H1 (cell line): ENCODE measurements around the gene SYNJ2. TPM values are rescaled to one million over a fixed set of nuclear protein-coding genes. Genes with fewer than 3 reads are reported as not detected.

Experiments used
- CTCF ChIA-PET: fragments of 300-600 bp; sonication (Branson Sonifier 250); formaldehyde crosslinking; loops from one replicate; lab custom pipeline; 2021; ENCODE audit not compliant: partially characterized antibody; lab: Charles Lee
- POLR2A ChIA-PET: fragments of 300-600 bp; sonication (Branson Sonifier 250); formaldehyde crosslinking; loops from one replicate; lab custom pipeline; 2021; ENCODE audit warnings: inconsistent platforms; ENCODE audit not compliant: partially characterized antibody; lab: Charles Lee
- DNase-seq, 2 experiments: peaks; one replicate each; pipeline versions ENCODE4 v3.0.0 to v3.0.0-alpha.2; 2010 to 2022; ENCODE audit warnings: low spot score in 2 of 2, low read depth in 1 of 2, mixed read lengths in 1 of 2
- FAIRE-seq: peaks from 2 replicates; lab custom pipeline; 2011; peaks lifted over from hg19 to GRCh38; lab: Jason Lieb, UNC
- H2AFZ ChIP-seq: 2 replicates; pipeline ENCODE4 v1.8.1; 2012; ENCODE audit warnings: low read length, inconsistent platforms
- H2AK5ac ChIP-seq: 2 replicates; pipeline ENCODE4 v1.6.1; 2013; ENCODE audit warnings: low read depth, low read length
- H2BK120ac ChIP-seq: replicated peaks from 2 replicates; pipeline ENCODE3; 2013; ENCODE audit warnings: low read depth, low read length, inconsistent platforms
- H2BK12ac ChIP-seq: 2 replicates; pipeline ENCODE4 v1.6.1; 2013; ENCODE audit warnings: low read depth, low read length
- H2BK15ac ChIP-seq: 2 replicates; pipeline ENCODE4 v1.6.1; 2013; ENCODE audit warnings: low read length
- H2BK20ac ChIP-seq: 2 replicates; pipeline ENCODE4 v1.6.1; 2013; ENCODE audit warnings: low read length
- H2BK5ac ChIP-seq: 2 replicates; pipeline ENCODE4 v1.6.1; 2013; ENCODE audit warnings: low read depth, low read length
- H3K14ac ChIP-seq: 2 replicates; pipeline ENCODE4 v1.6.1; 2013; ENCODE audit warnings: inconsistent platforms; ENCODE audit not compliant: insufficient read length
- H3K18ac ChIP-seq: 2 replicates; pipeline ENCODE4 v1.6.1; 2013; ENCODE audit warnings: low read length; ENCODE audit errors: extremely low read depth
- H3K23ac ChIP-seq: 2 replicates; pipeline ENCODE4 v1.6.1; 2013; ENCODE audit warnings: inconsistent platforms; ENCODE audit not compliant: insufficient read length
- H3K23me2 ChIP-seq: 2 replicates; pipeline ENCODE4 v1.6.1; 2013; ENCODE audit warnings: low read depth, low read length
- H3K27ac ChIP-seq: 2 replicates; pipeline ENCODE4 v1.6.1; 2011; ENCODE audit warnings: low read depth, low read length, inconsistent platforms
- H3K27me3 ChIP-seq, 4 experiments: replicated peaks in 1 of 4; 1 replicate in 1 of 4; 2 replicates in 3 of 4; pipeline versions ENCODE4 v1.6.1 to v1.8.1; 2011 to 2013; ENCODE audit warnings: low read length in 3 of 4, mild to moderate bottlenecking in 3 of 4, inconsistent platforms in 2 of 4, mixed read lengths in 2 of 4, moderate library complexity in 1 of 4; ENCODE audit not compliant: control insufficient read depth in 3 of 4, insufficient read depth in 3 of 4; ENCODE audit errors: extremely low read depth in 1 of 4
- H3K36me3 ChIP-seq, 4 experiments: 2 replicates each; pipeline versions ENCODE4 v1.6.1 to v1.8.1; 2011 to 2013; ENCODE audit warnings: mild to moderate bottlenecking in 4 of 4, low read length in 3 of 4, moderate library complexity in 2 of 4, control low read depth in 1 of 4, inconsistent platforms in 1 of 4; ENCODE audit not compliant: insufficient read depth in 4 of 4, control insufficient read depth in 2 of 4
- H3K4ac ChIP-seq: replicated peaks from 2 replicates; pipeline ENCODE3; 2013; ENCODE audit warnings: low read length, low read depth, mixed read lengths, inconsistent platforms; ENCODE audit not compliant: insufficient read length
- H3K4me1 ChIP-seq, 4 experiments: replicated peaks in 1 of 4; 1 replicate in 1 of 4; 2 replicates in 3 of 4; pipeline versions ENCODE4 v1.6.1 to v1.8.1; 2011 to 2013; ENCODE audit warnings: low read length in 3 of 4, inconsistent platforms in 2 of 4, mixed read lengths in 1 of 4; ENCODE audit not compliant: insufficient read depth in 4 of 4, control insufficient read depth in 3 of 4
- H3K4me2 ChIP-seq, 2 experiments: 2 replicates each; pipeline versions ENCODE4 v1.6.1 to v1.8.1; 2011 to 2013; ENCODE audit warnings: low read depth in 2 of 2, low read length in 2 of 2, control low read depth in 1 of 2, inconsistent platforms in 1 of 2, mild to moderate bottlenecking in 1 of 2; ENCODE audit not compliant: insufficient read depth in 1 of 2
- H3K4me3 ChIP-seq, 4 experiments: fragments of 200-600, 300-600 bp in 1 of 4; sonication (generic), shearing (Covaris generic), sonication (Bioruptor Twin) in 1 of 4; 2 replicates each; pipeline versions ENCODE4 v1.5.1 to v1.8.1; 2011 to 2016; ENCODE audit warnings: low read length in 4 of 4, low read depth in 3 of 4, control low read depth in 2 of 4, inconsistent platforms in 2 of 4, mild to moderate bottlenecking in 2 of 4, mixed read lengths in 1 of 4, moderate library complexity in 1 of 4; ENCODE audit not compliant: insufficient read depth in 2 of 4; ENCODE audit errors: extremely low read depth in 1 of 4
- H3K56ac ChIP-seq: replicated peaks from 2 replicates; pipeline ENCODE3; 2013; ENCODE audit warnings: low read depth, mild to moderate bottlenecking, mixed read lengths, low read length, inconsistent platforms; ENCODE audit not compliant: insufficient read length
- H3K79me1 ChIP-seq: 2 replicates; pipeline ENCODE4 v1.6.1; 2013; ENCODE audit warnings: low read depth, low read length, control low read depth
- H3K79me2 ChIP-seq, 2 experiments: 2 replicates each; pipeline versions ENCODE4 v1.6.1 to v1.8.1; 2012 to 2013; ENCODE audit warnings: low read length in 2 of 2, mild to moderate bottlenecking in 2 of 2, inconsistent platforms in 1 of 2; ENCODE audit not compliant: insufficient read depth in 2 of 2, control insufficient read depth in 1 of 2
- H3K9ac ChIP-seq, 4 experiments: replicated peaks in 1 of 4; 1 replicate in 1 of 4; 2 replicates in 3 of 4; pipeline versions ENCODE4 v1.6.1 to v1.8.1; 2011 to 2013; ENCODE audit warnings: low read depth in 3 of 4, low read length in 3 of 4, control low read depth in 2 of 4, mild to moderate bottlenecking in 2 of 4, moderate library complexity in 2 of 4, inconsistent platforms in 1 of 4; ENCODE audit errors: extremely low read depth in 1 of 4
- H3K9me3 ChIP-seq, 2 experiments: 2 replicates each; pipeline versions ENCODE4 v1.6.1 to v1.8.1; 2012 to 2013; ENCODE audit warnings: mild to moderate bottlenecking in 2 of 2, moderate library complexity in 2 of 2, control low read depth in 1 of 2, inconsistent platforms in 1 of 2, low read depth in 1 of 2, low read length in 1 of 2, mixed read lengths in 1 of 2; ENCODE audit not compliant: insufficient read depth in 2 of 2
- H4K20me1 ChIP-seq, 2 experiments: replicated peaks in 1 of 2; 2 replicates each; pipeline versions ENCODE3 to v1.8.1; 2011 to 2013; ENCODE audit warnings: inconsistent platforms in 2 of 2, low read length in 2 of 2, mild to moderate bottlenecking in 1 of 2; ENCODE audit not compliant: insufficient read depth in 2 of 2, control insufficient read depth in 1 of 2
- H4K5ac ChIP-seq: 2 replicates; pipeline ENCODE4 v1.6.1; 2013; ENCODE audit warnings: low read length, low read depth, mixed read lengths, inconsistent platforms; ENCODE audit not compliant: insufficient read length
- H4K8ac ChIP-seq: 2 replicates; pipeline ENCODE4 v1.8.0; 2013; ENCODE audit warnings: mild to moderate bottlenecking, moderate library complexity, low read length, inconsistent platforms; ENCODE audit not compliant: insufficient read depth; ENCODE audit errors: extremely low read depth
- H4K91ac ChIP-seq: replicated peaks from 2 replicates; pipeline ENCODE3; 2013; ENCODE audit warnings: low read length, mixed read lengths, inconsistent platforms; ENCODE audit not compliant: insufficient read length
- POU5F1 ChIP-seq: IDR thresholded peaks from 2 replicates; pipeline ENCODE4 v1.6.1; 2011; ENCODE audit warnings: low read depth, mild to moderate bottlenecking, low read length, moderate library complexity
- RXRA ChIP-seq: IDR thresholded peaks from 2 replicates; pipeline ENCODE4 v1.6.1; 2011; ENCODE audit warnings: low read depth, mild to moderate bottlenecking, low read length, moderate library complexity; ENCODE audit not compliant: insufficient read depth
- TEAD4 ChIP-seq: IDR thresholded peaks from 2 replicates; pipeline ENCODE4 v1.6.1; 2012; ENCODE audit warnings: low read depth, low read length, inconsistent platforms, mixed read lengths
- WGBS, 2 experiments: shearing (Covaris generic) in 1 of 2; methylation state at CpG; one replicate each; pipeline versions ENCODE4 v1.1.6 to v1.1.7; 2013 to 2015; ENCODE audit warnings: low lambda C conversion rate in 2 of 2, mixed read lengths in 2 of 2, inconsistent platforms in 1 of 2, low coverage in 1 of 2, missing lambda C conversion rate in 1 of 2; ENCODE audit not compliant: insufficient replicate concordance in 2 of 2, insufficient coverage in 1 of 2, insufficient read length in 1 of 2; ENCODE audit errors: extremely low coverage in 1 of 2, missing lambda C conversion rate in 1 of 2; 5-methylcytosine and 5-hydroxymethylcytosine counted together
- polyA plus RNA-seq, 7 experiments: library from polyadenylated mRNA; depleted of rRNA in 3 of 7; stranded (reverse) in 5 of 7; unstranded in 2 of 7; fragments of >200 nt in 5 of 7; fragments of 200-250 nt in 2 of 7; gene quantifications; 1 replicate in 5 of 7; 2 replicates in 1 of 7; 4 replicates in 1 of 7; pipeline versions ENCODE4 v1.2.1 to v1.2.3, GENCODE V29; 2011 to 2013; ENCODE audit warnings: missing spikeins in 2 of 7, mixed read lengths in 2 of 7
- total RNA-seq: library from RNA; stranded (reverse); fragmentation: NEBNext Ultra II Directional; extraction: Animal tissue kit (Norgen Biotek cat#: 25700); gene quantifications from 2 replicates; pipeline ENCODE4 v1.2.1, GENCODE V29; 2021

SYNJ2 gene
- total and polyA plus RNA-seq, 2 of the 8 experiments (the other 6 are each of a cell fraction or from before 2014, with no cell fraction given) = 3.7 to 13.9 TPM

DNA sequence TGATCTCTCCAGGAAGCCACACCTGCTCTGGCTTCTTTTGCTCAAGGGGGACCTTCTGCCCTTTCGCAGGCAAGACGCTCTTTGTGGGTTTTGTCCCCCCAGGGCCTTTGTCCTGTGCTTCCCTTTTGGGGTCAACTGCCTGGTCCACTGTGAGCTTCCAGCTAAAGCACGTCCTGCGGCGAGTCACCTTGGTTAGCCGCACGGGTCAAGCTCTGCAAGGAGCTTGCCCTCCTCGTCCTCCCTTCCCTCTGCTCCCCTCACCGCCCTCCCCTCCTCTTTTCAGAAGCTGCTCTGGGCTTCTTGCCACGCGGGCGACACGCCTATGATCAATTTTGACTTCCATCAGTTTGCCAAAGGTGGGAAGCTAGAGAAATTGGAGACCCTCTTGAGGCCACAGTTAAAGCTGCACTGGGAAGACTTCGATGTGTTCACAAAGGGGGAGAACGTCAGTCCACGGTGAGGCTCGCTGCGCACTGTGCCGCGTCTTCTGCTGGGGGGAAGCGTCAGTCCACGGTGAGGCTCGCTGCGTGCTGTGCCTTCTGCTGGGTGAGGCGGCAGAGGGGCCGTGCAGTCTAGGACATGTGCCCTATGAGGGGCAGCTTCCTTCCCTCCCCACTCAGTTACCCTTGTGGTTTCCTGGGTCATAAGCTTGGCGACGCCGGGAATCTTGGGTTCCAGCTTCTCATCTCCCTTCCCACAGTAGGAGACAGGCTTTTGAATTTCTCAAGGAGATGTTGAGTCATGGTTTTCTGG is 80.2 kb downstream of the SYNJ2 start:
- H3K14ac ChIP-seq = no peak overlapping the region
- H4K20me1 ChIP-seq = no peaks in the 10 kb centered on the region
- no peaks in the 10 kb centered on the region for H3K79me2 ChIP-seq
- no peak overlapping the region for H3K27ac ChIP-seq
- H2AFZ ChIP-seq = no peak overlapping the region
- no peak overlapping the region for H2BK12ac ChIP-seq
- FAIRE-seq (no peak), DNase-seq (no peak)
- no peak overlapping the region for H2BK15ac ChIP-seq
- no peak overlapping the region for H2BK120ac ChIP-seq
- POLR2A ChIA-PET = interaction anchor here (0.8 to 1.4 kb wide), 2 partner anchors 14 to 108 kb away, joined by 3 read pairs; no protein-coding TSS in a partner anchor
- H3K18ac ChIP-seq = no peak overlapping the region
- H3K23ac ChIP-seq = no peak overlapping the region
- H2BK20ac ChIP-seq = no peak overlapping the region
- 94% methylated on average over 27 of the region's 29 CpGs; no CpG with 5 or more reads in 1 of the 2 experiments for WGBS, 2 experiments
- H3K9me3 ChIP-seq = no peaks in the 10 kb centered on the region
- CTCF ChIA-PET = interaction anchor here (0.6 to 6.4 kb wide), 8 partner anchors 12 to 136 kb away, joined by 3 to 54 read pairs (median 4); no protein-coding TSS in a partner anchor
- H3K79me1 ChIP-seq = no peaks in the 10 kb centered on the region
- H3K4me1 ChIP-seq = peaks cover 0 to 5% (median 0%) of the 10 kb centered on the region in 4 experiments; a peak in 1 of 7 replicates
- H4K8ac ChIP-seq = peak overlapping the region; percentile 35; the same call in 1 of the 2 replicates
- no peaks in the 10 kb centered on the region for H3K36me3 ChIP-seq
- H3K27me3 ChIP-seq = no peaks in the 10 kb centered on the region
- no peak overlapping the region for H3K9ac ChIP-seq
- H2BK5ac ChIP-seq = no peak overlapping the region
- no peak overlapping the region for H4K5ac ChIP-seq
- no peak overlapping the region for H2AK5ac ChIP-seq
- H3K4ac ChIP-seq = no peak overlapping the region
- H3K4me2 ChIP-seq = no peak overlapping the region
- H3K4me3 ChIP-seq = no peak overlapping the region
- no peaks in the 10 kb centered on the region for H3K23me2 ChIP-seq
- H3K56ac ChIP-seq = no peak overlapping the region
- H4K91ac ChIP-seq = no peak overlapping the region
- TF ChIP-seq RXRA = no peak
- no peak for TF ChIP-seq POU5F1
- no peak for TF ChIP-seq TEAD4
